GM19043 (cell line): ENCODE results near the gene RBMS3.

ENCODE experiments used
- ATAC-seq: cut with Tn5 transposase; IDR thresholded peaks from one replicate; pipeline ENCODE4 v1.9.1; 2021; ENCODE audit warnings: low read depth; ENCODE audit not compliant: unreplicated experiment

Gene RBMS3

GRCh38 chr3:29906906-29907305 is 626.0 kb downstream of the RBMS3 start:
- ATAC-seq = no peak

- ATAC-seq = no peak
Observed at GRCh38 chr3:29912600-29913288, 631.9 kb downstream of the RBMS3 start.

DNA sequence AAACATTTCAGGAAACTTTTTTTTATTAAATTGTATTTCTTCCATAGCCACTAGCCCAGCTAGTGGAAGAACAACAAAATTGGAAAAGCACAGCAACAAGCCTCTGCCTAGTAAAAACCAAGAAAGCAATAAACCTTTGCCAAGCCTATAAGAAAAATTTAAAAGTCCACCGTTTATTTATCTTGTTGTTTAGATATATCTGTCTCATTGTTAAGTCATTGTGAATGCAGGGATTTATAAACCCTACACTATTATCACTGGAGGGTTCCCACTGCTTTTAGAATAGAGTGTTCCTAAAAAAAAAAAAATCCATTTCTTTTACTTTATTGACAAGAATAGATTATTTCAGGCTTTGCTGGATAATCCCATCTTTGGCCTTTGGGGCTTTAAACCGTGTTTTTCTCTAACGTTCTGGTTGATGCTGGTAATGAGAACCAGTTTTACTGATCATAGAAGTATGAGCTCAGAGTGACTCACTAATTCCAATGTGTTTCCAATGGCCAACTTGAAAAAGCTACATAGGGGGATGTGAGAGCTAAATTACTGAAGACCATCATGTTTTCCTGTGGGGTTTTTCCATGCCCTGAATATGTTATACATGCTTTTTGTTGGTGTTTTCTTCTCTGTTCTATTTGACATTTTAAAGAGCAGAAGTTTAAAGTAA is 634.1 kb downstream of the RBMS3 start:
- ATAC-seq = no peak

DNA sequence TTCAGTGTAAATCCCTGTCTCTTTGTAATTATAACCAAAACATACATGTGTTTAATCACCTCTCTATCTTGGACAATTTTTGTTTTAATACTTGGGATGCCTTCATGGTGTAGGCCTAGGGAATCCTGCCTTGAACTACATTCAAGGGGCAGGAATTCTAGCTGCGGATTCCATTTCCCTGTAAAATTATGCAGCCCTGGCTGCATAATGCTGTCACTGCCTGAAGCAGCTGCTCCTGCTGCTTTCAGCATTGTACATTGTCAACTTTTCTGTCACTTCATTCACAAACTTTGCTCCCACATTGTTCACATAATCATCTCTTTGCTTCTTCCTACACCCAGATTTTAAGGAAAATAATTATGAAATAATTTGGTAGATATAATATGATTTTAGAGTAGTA is 638.7 kb downstream of the RBMS3 start:
- no peak for ATAC-seq

GRCh38 chr3:29922992-29923746 is 642.3 kb downstream of the RBMS3 start:
- no peak for ATAC-seq

DNA sequence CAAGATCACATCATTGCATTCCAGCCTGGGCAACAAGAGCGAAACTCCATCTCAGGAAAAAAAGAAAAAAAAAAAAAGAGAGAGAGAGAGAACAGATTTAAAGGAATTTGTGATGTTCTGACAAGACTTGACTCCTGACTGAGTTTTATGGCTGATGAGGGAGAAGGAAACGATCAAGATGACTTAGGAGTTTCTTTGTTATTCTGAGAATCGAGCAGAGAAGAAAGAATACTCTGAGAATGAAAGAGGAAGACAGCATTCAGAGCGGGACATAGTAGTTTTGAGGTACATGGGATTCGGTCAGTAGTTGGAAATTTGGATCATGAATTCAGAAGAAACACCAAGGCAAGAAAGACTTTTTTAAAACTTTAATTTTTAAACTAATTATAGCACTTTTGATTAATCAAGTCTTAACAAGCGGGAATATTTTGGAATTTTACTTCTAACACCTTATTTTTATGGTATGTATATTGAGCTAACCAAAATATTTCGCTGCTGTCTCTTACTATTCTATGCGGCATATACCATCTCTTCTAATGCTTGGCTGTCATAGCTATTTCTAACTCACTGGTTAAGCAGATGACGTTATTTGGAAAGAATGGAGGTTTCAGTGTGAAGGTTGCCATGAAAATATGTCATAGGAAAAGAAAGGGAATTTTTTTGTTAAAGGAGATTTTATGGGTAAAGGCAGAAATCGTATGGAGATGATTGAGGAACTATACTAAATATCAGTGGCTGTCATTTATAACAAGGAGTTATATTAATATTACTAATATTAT is 644.1 kb downstream of the RBMS3 start:
- ATAC-seq = no peak

- no peak for ATAC-seq
Observed at GRCh38 chr3:29926378-29926777, 645.5 kb downstream of the RBMS3 start.

DNA sequence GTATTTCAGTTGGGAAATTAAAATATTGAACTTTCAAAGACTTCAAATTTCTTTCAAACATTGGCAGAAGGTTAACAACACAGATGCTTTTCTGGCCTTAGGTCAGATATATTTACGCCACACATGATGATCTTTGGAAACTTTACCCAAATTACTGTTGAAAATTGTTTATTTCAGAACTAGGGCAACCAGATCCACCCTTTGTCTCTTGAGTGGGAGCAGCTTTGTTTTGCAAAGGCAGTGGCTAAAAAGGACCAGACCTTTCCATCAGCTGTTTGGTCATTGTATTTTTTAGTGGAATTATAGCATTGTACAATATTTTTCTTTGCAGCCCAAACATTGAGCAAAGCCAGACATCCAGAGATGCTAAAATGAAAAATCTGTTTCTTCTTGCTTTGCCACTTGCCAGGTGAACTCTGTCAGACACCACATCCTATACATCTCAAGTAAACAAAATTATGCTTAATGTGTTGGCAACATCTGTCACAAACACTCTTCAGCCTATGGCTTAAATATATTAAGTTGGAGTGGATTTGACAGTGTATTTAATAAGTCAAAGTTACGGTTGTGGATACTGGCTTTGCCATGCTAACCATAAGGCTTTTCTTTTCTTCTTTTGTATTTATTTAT is 651.9 kb downstream of the RBMS3 start:
- ATAC-seq = no peak

- ATAC-seq = no peak
Observed at GRCh38 chr3:29933802-29934490, 653.1 kb downstream of the RBMS3 start.

- ATAC-seq = no peak
Observed at GRCh38 chr3:29934751-29935150, 653.9 kb downstream of the RBMS3 start.

GRCh38 chr3:29936054-29936453 is 655.2 kb downstream of the RBMS3 start:
- ATAC-seq = peak; percentile 67

DNA sequence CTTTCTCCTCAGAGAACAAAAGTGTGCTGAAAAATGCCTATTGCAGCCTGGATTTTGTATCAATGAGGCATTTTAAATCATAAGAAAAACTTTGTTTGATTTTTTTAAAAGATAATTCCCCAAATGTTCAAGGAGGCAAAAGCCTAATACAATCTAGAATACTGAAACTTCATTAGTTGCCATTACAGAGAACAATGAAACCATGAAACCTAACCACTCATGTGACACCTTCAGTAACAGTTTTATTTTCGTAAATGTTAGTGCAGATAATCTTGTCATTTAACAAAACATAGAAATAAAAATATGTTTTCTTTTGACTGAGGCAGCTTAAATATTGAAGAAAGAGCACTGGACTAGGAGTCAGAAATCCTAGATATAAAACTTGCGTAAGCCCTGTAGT is 655.9 kb downstream of the RBMS3 start:
- ATAC-seq = no peak

DNA sequence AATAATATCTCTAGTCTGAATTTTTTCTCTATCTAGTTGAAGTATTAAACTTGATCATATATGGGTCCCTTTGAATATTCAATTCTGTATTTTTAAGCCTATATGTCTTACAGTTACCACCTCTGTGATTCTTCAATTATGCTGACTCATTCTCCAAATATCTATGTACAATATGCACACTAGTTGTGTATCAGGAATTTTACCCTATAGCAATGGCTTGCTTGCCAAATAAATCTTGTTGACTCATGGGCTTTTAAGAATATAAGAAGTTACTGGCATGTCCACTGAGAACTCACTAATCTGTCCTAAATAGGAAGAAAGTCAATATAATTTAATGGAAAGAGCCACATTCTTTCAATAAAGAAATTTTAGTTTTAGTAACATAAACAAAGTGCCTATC is 656.3 kb downstream of the RBMS3 start:
- ATAC-seq = no peak

- ATAC-seq = no peak
Observed at GRCh38 chr3:29940759-29941323, 660.0 kb downstream of the RBMS3 start.

GRCh38 chr3:29942297-29942696 is 661.4 kb downstream of the RBMS3 start:
- no peak for ATAC-seq

DNA sequence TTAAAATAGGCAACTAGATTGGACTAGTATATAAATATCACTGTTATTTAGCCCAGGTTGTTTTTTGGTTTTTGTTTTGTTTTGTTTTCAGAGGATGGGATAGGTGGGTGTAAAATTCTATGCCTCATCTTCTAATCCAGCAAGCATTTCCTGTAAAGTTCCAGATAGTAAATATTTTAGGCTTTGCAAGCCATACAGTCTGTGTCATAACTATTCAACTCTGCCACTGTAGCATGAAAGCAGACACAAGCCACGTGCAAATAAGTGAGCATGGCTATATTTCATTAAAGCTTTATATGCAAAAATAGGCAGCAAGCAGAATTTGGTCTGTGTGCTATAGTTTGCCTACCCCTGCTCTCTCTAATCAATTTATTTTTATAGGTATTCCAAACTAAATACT is 668.3 kb downstream of the RBMS3 start:
- no peak for ATAC-seq

- no peak for ATAC-seq
Observed at GRCh38 chr3:29949940-29950616, 669.2 kb downstream of the RBMS3 start.

DNA sequence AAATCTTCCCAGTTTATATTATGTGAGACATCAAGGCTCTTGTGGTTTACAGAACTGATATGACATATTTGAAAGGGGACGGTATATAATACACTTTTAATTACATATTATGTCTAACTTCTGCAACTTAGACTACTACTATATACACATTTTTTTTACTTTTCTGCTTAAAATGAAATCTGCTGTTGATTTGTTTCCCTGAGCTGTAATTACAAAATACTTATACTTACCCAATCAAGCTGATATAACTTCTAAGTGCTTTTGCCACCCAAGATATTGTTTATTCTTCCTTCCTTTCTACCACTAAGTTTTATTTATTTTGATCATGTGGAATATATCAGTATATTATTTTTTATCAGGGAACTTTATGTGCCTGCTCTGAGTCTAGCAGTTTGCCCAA is 671.6 kb downstream of the RBMS3 start:
- ATAC-seq = no peak

- ATAC-seq = no peak
Observed at GRCh38 chr3:29955413-29955812, 674.5 kb downstream of the RBMS3 start.
